Gastroesophageal sphincter (tissue), 3 donors: ENCODE results near the gene ZFC3H1.

Experiments
- CTCF ChIP-seq, 4 experiments: fragments of 200-600 bp in 2 of 4; fragments of 450-650 bp in 2 of 4; sonication (generic) in 1 of 4; IDR thresholded peaks; one replicate each; pipeline ENCODE4 v1.5.1; 2017 to 2019; ENCODE audit warnings: antibody characterized with exemption in 4 of 4, mild to moderate bottlenecking in 2 of 4, moderate library complexity in 2 of 4
- EP300 ChIP-seq: sonication (generic); formaldehyde crosslinking; IDR thresholded peaks from one replicate; pipeline ENCODE4 v1.6.1; 2017; ENCODE audit warnings: antibody characterized with exemption, mild to moderate bottlenecking
- POLR2A ChIP-seq, 2 donors: fragments of 450-650 bp; IDR thresholded peaks; one replicate each; pipeline ENCODE4 v1.6.1; 2017; ENCODE audit warnings: antibody characterized with exemption in 2 of 2, mild to moderate bottlenecking in 2 of 2, moderate library complexity in 1 of 2
- POLR2AphosphoS5 ChIP-seq: sonication (generic); formaldehyde crosslinking; IDR thresholded peaks from one replicate; pipeline ENCODE4 v1.6.1; 2017; ENCODE audit warnings: antibody characterized with exemption

DNA sequence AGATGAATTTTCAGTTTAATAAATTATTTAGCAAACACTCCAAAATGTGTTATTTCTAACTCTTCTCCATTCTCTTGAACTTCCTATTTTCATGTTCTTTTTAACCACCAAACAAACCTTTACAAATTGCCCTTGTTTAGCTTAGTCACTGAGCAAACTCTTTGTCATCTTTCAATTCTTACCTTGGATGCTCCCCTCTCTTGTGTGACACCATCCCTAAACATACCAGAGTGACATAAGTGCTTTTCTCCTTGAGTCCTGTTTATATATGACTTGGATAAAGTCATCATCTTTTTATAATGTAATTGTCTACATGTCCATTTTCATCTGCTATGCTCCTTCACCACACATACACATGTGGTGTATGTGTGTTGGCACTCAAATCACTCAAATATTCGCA, 18.8 kb upstream of the ZFC3H1 start:
- TF ChIP-seq POLR2A (IDR thresholded peaks at IDR 0.05) (no peak), CTCF (IDR thresholded peaks at IDR 0.05) (no peak), POLR2AphosphoS5 (no peak), EP300 (no peak)
